WTC11 (cell line): Measurements from ENCODE around the gene NFIX.

Experiments used
- CBFB ChIP-seq: sonication (generic); formaldehyde crosslinking; IDR thresholded peaks from 2 replicates; pipeline ENCODE4 v1.8.1; 2022; ENCODE audit warnings: mild to moderate bottlenecking, low read depth, missing genetic modification reagents
- GRHL2 ChIP-seq: fragments of 250-450 bp; sonication (Bioruptor Pico); IDR thresholded peaks from 2 replicates; pipeline ENCODE4 v1.8.0; 2022; ENCODE audit warnings: mild to moderate bottlenecking, moderate library complexity; ENCODE audit not compliant: insufficient replicate concordance, severe bottlenecking
- NR1H2 ChIP-seq: sonication (generic); formaldehyde crosslinking; IDR thresholded peaks from 2 replicates; pipeline ENCODE4 v1.9.0; 2021; ENCODE audit warnings: mild to moderate bottlenecking, moderate library complexity, missing genetic modification reagents
- NR2C2 ChIP-seq: sonication (generic); formaldehyde crosslinking; IDR thresholded peaks from 2 replicates; pipeline ENCODE4 v1.8.0; 2022; ENCODE audit warnings: mild to moderate bottlenecking, missing genetic modification reagents
- SP1 ChIP-seq: sonication (generic); formaldehyde crosslinking; conservative IDR thresholded peaks from 2 replicates; pipeline ENCODE4 v1.8.1; 2022; ENCODE audit warnings: missing genetic modification reagents
- USF2 ChIP-seq: sonication (generic); formaldehyde crosslinking; IDR thresholded peaks from 2 replicates; pipeline ENCODE4 v1.8.1; 2023; ENCODE audit warnings: mild to moderate bottlenecking, missing genetic modification reagents, moderate library complexity
- ZNF219 ChIP-seq: sonication (generic); formaldehyde crosslinking; IDR thresholded peaks from 2 replicates; pipeline ENCODE4 v1.8.0; 2023; ENCODE audit warnings: missing genetic modification reagents, mild to moderate bottlenecking, borderline replicate concordance
- TF ChIP-seq, protein P1 (sequence below): fragments of 200-600 bp; IDR thresholded peaks from 2 replicates; pipeline ENCODE4 v1.8.0; 2022; ENCODE audit warnings: antibody characterized with exemption
- TF ChIP-seq, protein P2 (sequence below): sonication (generic); formaldehyde crosslinking; IDR thresholded peaks from 2 replicates; pipeline ENCODE4 v1.8.0; 2022; ENCODE audit warnings: mild to moderate bottlenecking, missing genetic modification reagents

GRCh38 chr19:13057744-13058143 lies 62.5 kb downstream of the NFIX start:
- no peak for TF ChIP-seq SP1 (CRISPR knock-in tag)
- TF ChIP-seq, protein P1, sequence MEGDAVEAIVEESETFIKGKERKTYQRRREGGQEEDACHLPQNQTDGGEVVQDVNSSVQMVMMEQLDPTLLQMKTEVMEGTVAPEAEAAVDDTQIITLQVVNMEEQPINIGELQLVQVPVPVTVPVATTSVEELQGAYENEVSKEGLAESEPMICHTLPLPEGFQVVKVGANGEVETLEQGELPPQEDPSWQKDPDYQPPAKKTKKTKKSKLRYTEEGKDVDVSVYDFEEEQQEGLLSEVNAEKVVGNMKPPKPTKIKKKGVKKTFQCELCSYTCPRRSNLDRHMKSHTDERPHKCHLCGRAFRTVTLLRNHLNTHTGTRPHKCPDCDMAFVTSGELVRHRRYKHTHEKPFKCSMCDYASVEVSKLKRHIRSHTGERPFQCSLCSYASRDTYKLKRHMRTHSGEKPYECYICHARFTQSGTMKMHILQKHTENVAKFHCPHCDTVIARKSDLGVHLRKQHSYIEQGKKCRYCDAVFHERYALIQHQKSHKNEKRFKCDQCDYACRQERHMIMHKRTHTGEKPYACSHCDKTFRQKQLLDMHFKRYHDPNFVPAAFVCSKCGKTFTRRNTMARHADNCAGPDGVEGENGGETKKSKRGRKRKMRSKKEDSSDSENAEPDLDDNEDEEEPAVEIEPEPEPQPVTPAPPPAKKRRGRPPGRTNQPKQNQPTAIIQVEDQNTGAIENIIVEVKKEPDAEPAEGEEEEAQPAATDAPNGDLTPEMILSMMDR: no peak
- no peak for TF ChIP-seq NR2C2
- no peak for TF ChIP-seq USF2 (CRISPR knock-in tag)
- TF ChIP-seq NR1H2 (CRISPR knock-in tag): no peak
- TF ChIP-seq GRHL2: no peak
- no peak for TF ChIP-seq CBFB (CRISPR knock-in tag)
- no peak for TF ChIP-seq ZNF219 (CRISPR knock-in tag)
- TF ChIP-seq, protein P2, sequence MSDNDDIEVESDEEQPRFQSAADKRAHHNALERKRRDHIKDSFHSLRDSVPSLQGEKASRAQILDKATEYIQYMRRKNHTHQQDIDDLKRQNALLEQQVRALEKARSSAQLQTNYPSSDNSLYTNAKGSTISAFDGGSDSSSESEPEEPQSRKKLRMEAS (CRISPR knock-in tag): no peak
